Keratinocyte (primary cell): ENCODE measurements around the gene ITGBL1. TPM values are rescaled to one million over a fixed set of nuclear protein-coding genes. Genes with fewer than 3 reads are reported as not detected.

Source experiments
- DNase-seq: peaks from one replicate; pipeline ENCODE4 v3.0.0-alpha.2; 2011; ENCODE audit warnings: low read depth, missing footprints, low spot score
- FAIRE-seq: peaks from 2 replicates; lab custom pipeline; 2011; peaks lifted over from hg19 to GRCh38; lab: Jason Lieb, UNC
- H2AFZ ChIP-seq: 2 replicates; pipeline ENCODE4 v1.6.0; 2012; ENCODE audit warnings: low read length, control low read depth, inconsistent platforms; ENCODE audit not compliant: control insufficient read depth
- H3K27ac ChIP-seq: 2 replicates; pipeline ENCODE4 v1.5.1; 2011; ENCODE audit warnings: low read length; ENCODE audit not compliant: control insufficient read depth, insufficient read depth
- H3K27me3 ChIP-seq: 3 replicates; pipeline ENCODE4 v1.6.0; 2011; ENCODE audit warnings: low read length; ENCODE audit not compliant: control insufficient read depth, insufficient read depth; ENCODE audit errors: extremely low read depth
- H3K36me3 ChIP-seq, 2 experiments: 2 replicates in 1 of 2; 3 replicates in 1 of 2; pipeline ENCODE4 v1.5.1; 2011; ENCODE audit warnings: low read length in 2 of 2, mild to moderate bottlenecking in 1 of 2; ENCODE audit not compliant: control insufficient read depth in 2 of 2, insufficient read depth in 2 of 2; ENCODE audit errors: extremely low read depth in 1 of 2
- H3K4me1 ChIP-seq: 3 replicates; pipeline ENCODE4 v1.5.1; 2011; ENCODE audit warnings: low read length; ENCODE audit not compliant: control insufficient read depth, insufficient read depth; ENCODE audit errors: extremely low read depth
- H3K4me2 ChIP-seq: 3 replicates; pipeline ENCODE4 v1.6.0; 2011; ENCODE audit warnings: low read depth, low read length; ENCODE audit not compliant: control insufficient read depth, insufficient read depth; ENCODE audit errors: extremely low read depth
- H3K4me3 ChIP-seq, 3 experiments: fragments of 200-600 bp in 1 of 3; sonication (generic) in 1 of 3; 2 replicates in 2 of 3; 3 replicates in 1 of 3; pipeline ENCODE4 v1.5.1; 2011 to 2016; ENCODE audit warnings: low read length in 3 of 3, mild to moderate bottlenecking in 3 of 3, control low read depth in 2 of 3, inconsistent platforms in 1 of 3, low read depth in 1 of 3, mixed read lengths in 1 of 3, mixed run types in 1 of 3, moderate library complexity in 1 of 3; ENCODE audit not compliant: control insufficient read depth in 2 of 3, insufficient read depth in 2 of 3; ENCODE audit errors: extremely low read depth in 1 of 3
- H3K79me2 ChIP-seq: 2 replicates; pipeline ENCODE4 v1.6.0; 2012; ENCODE audit warnings: low read length; ENCODE audit not compliant: control insufficient read depth, insufficient read depth
- H3K9ac ChIP-seq: 3 replicates; pipeline ENCODE4 v1.6.0; 2011; ENCODE audit warnings: low read length; ENCODE audit not compliant: control insufficient read depth, insufficient read depth; ENCODE audit errors: extremely low read depth
- H3K9me1 ChIP-seq: 3 replicates; pipeline ENCODE4 v1.6.0; 2011; ENCODE audit warnings: low read length; ENCODE audit not compliant: control insufficient read depth, insufficient read depth; ENCODE audit errors: extremely low read depth
- H3K9me3 ChIP-seq: 2 replicates; pipeline ENCODE4 v1.5.1; 2012; ENCODE audit warnings: low read depth, low read length; ENCODE audit not compliant: control insufficient read depth
- H4K20me1 ChIP-seq: 3 replicates; pipeline ENCODE4 v1.6.0; 2011; ENCODE audit warnings: low read length; ENCODE audit not compliant: control insufficient read depth, insufficient read depth; ENCODE audit errors: extremely low read depth
- CTCF ChIP-seq, 3 experiments: IDR thresholded peaks in 1 of 3; conservative IDR thresholded peaks in 1 of 3; optimal IDR thresholded peaks in 1 of 3; 2 replicates in 2 of 3; 3 replicates in 1 of 3; pipeline versions ENCODE3 to v1.5.1; 2011; ENCODE audit warnings: low read length in 3 of 3, mild to moderate bottlenecking in 3 of 3, moderate library complexity in 2 of 3, control low read depth in 1 of 3, inconsistent platforms in 1 of 3; ENCODE audit not compliant: insufficient read depth in 2 of 3; ENCODE audit errors: extremely low read depth in 1 of 3
- EZH2 ChIP-seq: IDR thresholded peaks from one replicate; pipeline ENCODE4 v1.6.1; 2012; ENCODE audit warnings: inconsistent platforms, mild to moderate bottlenecking, low read length, moderate library complexity
- dilution Hi-C: fragments of 300-500 bp; cut with MboI; formaldehyde crosslinking; loops from one replicate; pipeline ENCODE4 v1.7.0; 2020; ENCODE audit warnings: low sequenced_read_pairs; ENCODE audit not compliant: extremely low pct_ligation_motif_present
- polyA plus RNA-seq, 5 experiments: library from polyadenylated mRNA; depleted of rRNA in 3 of 5; stranded (reverse) in 3 of 5; stranded (forward) in 1 of 5; unstranded in 1 of 5; fragments of >200 nt; gene quantifications; 1 replicate in 1 of 5; 2 replicates in 3 of 5; 3 replicates in 1 of 5; pipeline versions ENCODE4 v1.2.1 to v1.2.3, GENCODE V29; 2011 to 2012; ENCODE audit warnings: missing spikeins in 2 of 5, low read depth in 1 of 5, low replicate concordance in 1 of 5

ITGBL1 gene
- polyA plus RNA-seq, 1 donor (not counting 4 experiments of a cell fraction or from before 2014, with no cell fraction given) = 2.1 TPM

- H3K9me3 ChIP-seq = no peaks in the 10 kb centered on the region
- DNase-seq (no peak), FAIRE-seq (no peak)
- no peaks in the 10 kb centered on the region for H3K79me2 ChIP-seq
- H3K4me3 ChIP-seq = no peak overlapping the region
- H3K36me3 ChIP-seq = no peaks in the 10 kb centered on the region
- dilution Hi-C loops = no loop called here
- no peak overlapping the region for H3K4me2 ChIP-seq
- no peak overlapping the region for H3K27ac ChIP-seq
- H3K27me3 ChIP-seq = no peaks in the 10 kb centered on the region
- no peak overlapping the region for H2AFZ ChIP-seq
- no peaks in the 10 kb centered on the region for H3K4me1 ChIP-seq
- no peak overlapping the region for H3K9ac ChIP-seq
- H4K20me1 ChIP-seq = no peaks in the 10 kb centered on the region
- H3K9me1 ChIP-seq = no peaks in the 10 kb centered on the region
- TF ChIP-seq CTCF (optimal IDR thresholded peaks at IDR 0.05 in 1 of 3, IDR thresholded peaks at IDR 0.05 in 1 of 3, conservative IDR thresholded peaks at IDR 0.05 in 1 of 3; ENCODE audit: extremely low read depth in 1 of 3, insufficient read depth in 2 of 3, low read length in 3 of 3) = no peak
- TF ChIP-seq EZH2 = no peak
Observed at GRCh38 chr13:101661839-101662238, 209.4 kb downstream of the ITGBL1 start.

GRCh38 chr13:101673360-101674105 is 221.1 kb downstream of the ITGBL1 start:
- Histone ChIP-seq H3K9me1 (no peaks in the 10 kb centered on the region), H3K4me1 (no peaks in the 10 kb centered on the region), H3K4me2 (no peak overlapping the region), H3K79me2 (no peaks in the 10 kb centered on the region), H4K20me1 (no peaks in the 10 kb centered on the region), H3K4me3 (no peak overlapping the region), H2AFZ (no peak overlapping the region), H3K27me3 (no peaks in the 10 kb centered on the region), H3K36me3 (no peaks in the 10 kb centered on the region), H3K27ac (no peak overlapping the region), H3K9ac (no peak overlapping the region), H3K9me3 (no peaks in the 10 kb centered on the region)
- dilution Hi-C loops = no loop called here
- DNase-seq = no peak
- FAIRE-seq = no peak
- no peak for TF ChIP-seq CTCF (optimal IDR thresholded peaks at IDR 0.05 in 1 of 3, IDR thresholded peaks at IDR 0.05 in 1 of 3, conservative IDR thresholded peaks at IDR 0.05 in 1 of 3; ENCODE audit: extremely low read depth in 1 of 3, insufficient read depth in 2 of 3, low read length in 3 of 3)
- TF ChIP-seq EZH2 = no peak
